Sigmoid colon (tissue), 4 donors: ENCODE measurements around the gene DUSP11.

Experiments
- EP300 ChIP-seq, 4 donors: sonication (generic); formaldehyde crosslinking; IDR thresholded peaks; one replicate each; pipeline ENCODE4 v1.6.1; 2017; ENCODE audit warnings: antibody characterized with exemption in 4 of 4
- TF ChIP-seq, protein P1 (sequence below), 4 experiments: fragments of 450-650 bp in 3 of 4; fragments of 200-600 bp in 1 of 4; IDR thresholded peaks; one replicate each; pipeline ENCODE4 v1.5.1; 2016 to 2019; ENCODE audit warnings: antibody characterized with exemption in 4 of 4, mild to moderate bottlenecking in 3 of 4, moderate library complexity in 2 of 4

- no peak for TF ChIP-seq EP300 (IDR thresholded peaks at IDR 0.05)
- TF ChIP-seq, protein P1, sequence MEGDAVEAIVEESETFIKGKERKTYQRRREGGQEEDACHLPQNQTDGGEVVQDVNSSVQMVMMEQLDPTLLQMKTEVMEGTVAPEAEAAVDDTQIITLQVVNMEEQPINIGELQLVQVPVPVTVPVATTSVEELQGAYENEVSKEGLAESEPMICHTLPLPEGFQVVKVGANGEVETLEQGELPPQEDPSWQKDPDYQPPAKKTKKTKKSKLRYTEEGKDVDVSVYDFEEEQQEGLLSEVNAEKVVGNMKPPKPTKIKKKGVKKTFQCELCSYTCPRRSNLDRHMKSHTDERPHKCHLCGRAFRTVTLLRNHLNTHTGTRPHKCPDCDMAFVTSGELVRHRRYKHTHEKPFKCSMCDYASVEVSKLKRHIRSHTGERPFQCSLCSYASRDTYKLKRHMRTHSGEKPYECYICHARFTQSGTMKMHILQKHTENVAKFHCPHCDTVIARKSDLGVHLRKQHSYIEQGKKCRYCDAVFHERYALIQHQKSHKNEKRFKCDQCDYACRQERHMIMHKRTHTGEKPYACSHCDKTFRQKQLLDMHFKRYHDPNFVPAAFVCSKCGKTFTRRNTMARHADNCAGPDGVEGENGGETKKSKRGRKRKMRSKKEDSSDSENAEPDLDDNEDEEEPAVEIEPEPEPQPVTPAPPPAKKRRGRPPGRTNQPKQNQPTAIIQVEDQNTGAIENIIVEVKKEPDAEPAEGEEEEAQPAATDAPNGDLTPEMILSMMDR (IDR thresholded peaks at IDR 0.05): no peak
Observed at GRCh38 chr2:73728711-73729110, 51.2 kb downstream of the DUSP11 start.
